A172 (cell line): ENCODE results near the gene ADGRG4. TPM values are rescaled to one million over a fixed set of nuclear protein-coding genes. Genes with fewer than 3 reads are reported as not detected.
"Not testable (repeated sequence)": the region's sequence is repeated elsewhere in the genome, so short reads cannot be mapped to it uniquely, and the experiment has no call there.

ENCODE experiments used
- DNase-seq: peaks from one replicate; pipeline ENCODE4 v3.0.0-alpha.2; 2015; ENCODE audit warnings: low spot score
- total RNA-seq: library from RNA; depleted of rRNA; stranded (reverse); fragments of >200 nt; shearing (Covaris generic); gene quantifications from 2 replicates; pipeline ENCODE4 v1.2.3, GENCODE V29; 2014

The ADGRG4 gene
- total RNA-seq, 1 experiment from 2014 or later, result not detected

DNA sequence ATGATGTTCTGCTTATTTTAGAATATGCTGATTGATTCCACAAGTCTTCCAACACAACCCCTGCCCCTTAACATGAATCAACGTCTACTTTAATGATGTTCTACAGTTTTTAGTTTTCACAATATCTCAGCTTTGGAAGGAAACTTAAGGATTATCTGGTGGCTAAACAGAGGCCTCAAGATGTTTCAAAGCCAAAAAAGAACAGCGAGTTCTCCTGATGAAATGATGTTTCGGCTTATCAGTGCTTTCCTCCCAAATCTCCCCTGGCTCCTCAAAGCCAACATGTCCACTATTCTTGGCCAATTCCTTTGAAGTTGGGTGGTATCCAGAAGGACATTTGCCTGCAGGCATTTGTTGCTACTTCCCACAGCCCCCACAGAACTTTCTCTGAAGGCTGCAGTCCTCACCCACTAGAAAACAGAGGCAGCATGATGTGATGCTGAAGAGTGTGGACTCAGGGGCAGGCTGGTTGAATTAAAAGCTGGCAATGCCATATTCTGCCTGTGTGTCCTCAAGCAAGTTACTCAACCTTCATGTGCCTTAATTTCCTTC is 87.3 kb downstream of the ADGRG4 start:
- DNase-seq, result no peak

DNA sequence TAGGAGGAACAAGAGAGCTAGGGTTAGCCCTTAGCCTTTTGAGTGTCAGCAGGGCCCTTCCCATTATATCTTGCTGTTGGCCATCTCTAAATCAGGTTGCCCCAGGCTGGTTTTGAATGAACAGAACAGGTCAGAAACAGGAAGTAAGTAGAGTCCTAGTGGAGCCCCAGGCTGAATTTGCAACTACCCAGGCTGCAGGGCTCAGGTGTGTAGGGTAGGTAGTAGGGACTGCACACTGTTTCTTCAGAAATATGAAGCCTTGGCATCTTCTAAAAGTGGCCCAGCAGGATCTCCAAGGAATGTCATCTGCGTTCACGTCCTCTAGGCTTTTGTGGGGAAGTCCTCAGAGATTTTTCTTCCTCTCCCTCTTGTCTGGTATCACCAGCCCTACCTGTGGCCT is 90.2 kb downstream of the ADGRG4 start:
- no peak for DNase-seq

DNA sequence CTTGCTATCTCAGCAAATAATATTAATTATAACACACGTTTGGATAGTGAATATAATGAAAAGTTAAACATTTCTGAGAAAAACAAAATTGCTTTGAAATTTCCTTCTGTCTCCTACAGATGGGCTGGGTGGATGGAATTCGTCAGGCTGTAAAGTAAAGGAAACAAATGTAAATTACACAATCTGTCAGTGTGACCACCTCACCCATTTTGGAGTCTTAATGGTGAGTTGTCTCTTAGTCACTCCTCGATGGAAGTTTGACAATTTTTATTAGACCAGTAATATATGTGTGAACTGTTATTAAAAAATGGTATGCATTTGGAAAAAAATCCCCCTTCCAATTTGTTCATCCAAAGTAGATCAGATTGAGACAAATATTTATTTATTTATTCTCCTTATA is 94.5 kb downstream of the ADGRG4 start:
- peak; percentile 19 for DNase-seq

DNA sequence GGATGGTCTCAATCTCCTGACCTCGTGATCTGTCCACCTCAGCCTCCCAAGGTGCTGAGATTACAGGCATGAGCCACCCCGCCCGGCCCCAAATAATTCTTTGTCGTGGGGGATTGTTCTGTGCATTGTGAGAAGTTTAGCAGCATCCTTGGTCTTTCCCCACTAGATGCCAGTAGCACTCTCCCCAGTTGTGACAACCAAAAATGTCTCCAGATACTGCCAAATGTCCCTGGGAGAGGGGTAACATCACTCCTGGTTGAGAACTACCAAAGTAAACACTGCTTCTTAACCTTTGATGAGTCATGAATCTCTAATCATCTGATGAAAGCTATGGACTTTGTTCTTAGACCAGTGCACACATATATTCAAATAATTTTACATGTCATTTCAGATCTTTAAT is 96.2 kb downstream of the ADGRG4 start:
- peak; percentile 1 for DNase-seq

DNA sequence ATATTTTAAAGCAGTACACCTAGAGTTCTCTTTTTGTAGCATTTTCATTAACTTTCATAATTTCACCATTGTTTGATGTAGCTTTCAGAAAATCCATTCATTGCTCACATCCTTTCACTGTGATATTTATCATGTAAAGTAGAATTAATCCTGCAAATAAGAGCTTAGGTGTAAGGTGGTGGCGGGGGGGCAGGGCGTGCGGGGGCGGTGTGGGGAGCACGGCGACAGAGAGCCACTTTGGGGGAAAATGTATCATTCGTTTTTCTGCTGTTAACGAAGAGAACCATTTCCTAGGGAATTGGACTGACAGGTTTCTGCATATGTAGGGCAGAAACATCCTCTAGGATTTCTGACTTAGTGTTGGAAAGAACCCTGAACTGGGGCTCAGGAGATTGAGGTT is 104.4 kb downstream of the ADGRG4 start:
- DNase-seq, result no peak

DNA sequence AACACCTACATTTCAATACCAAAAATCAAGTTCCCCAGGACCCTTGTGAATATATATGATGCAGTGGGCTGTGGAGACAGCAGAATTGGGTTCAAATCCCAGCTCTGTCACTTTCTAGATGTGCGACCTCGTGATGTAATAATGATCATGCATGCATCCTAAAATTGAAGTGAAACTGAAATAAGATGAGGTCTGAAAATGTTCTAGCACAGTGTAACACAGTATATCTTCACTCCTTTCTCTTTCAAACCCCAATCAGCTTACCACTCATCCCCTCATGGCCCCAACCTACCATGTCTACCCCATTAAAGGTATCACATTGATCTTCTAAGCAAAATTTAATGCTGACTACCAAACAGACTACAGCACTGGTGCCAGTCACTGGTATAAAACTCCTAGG is 117.0 kb downstream of the ADGRG4 start:
- DNase-seq, result no peak

DNA sequence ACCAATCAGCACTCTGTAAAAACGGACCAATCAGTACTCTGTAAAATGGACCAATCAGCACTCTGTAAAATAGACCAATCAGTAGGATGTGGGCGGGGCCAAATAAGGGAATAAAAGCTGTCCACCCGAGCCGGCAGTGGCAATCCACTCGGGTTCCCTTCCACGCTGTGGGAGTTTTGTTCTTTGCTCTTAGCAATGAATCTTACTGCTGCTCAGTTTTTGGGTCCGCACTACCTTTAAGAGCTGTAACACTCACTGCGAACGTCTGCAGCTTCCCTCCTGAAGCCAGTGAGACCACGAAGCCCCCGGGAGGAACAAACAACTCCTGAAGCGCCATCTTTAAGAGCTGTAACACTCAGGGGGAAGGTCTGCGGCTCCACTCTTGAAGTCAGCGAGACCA is 120.6 kb downstream of the ADGRG4 start:
- DNase-seq, result no peak

DNA sequence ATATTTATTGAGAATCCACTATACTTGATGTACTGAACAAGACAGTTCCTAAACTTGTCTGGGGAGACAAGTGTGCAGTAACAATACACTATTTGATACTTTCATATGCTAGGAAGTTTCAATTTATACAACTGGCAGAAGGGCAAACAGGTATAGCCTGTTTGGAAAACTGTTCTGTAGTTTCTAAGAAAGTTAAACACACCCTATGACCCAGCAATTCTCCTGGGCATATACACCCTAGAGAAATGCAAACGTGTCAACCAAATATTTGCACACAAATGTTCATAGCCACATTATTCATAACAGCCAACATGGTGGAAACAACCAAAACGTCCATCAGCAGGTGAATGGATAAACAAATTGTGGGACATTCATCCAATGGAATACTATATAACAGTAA is 123.0 kb downstream of the ADGRG4 start:
- DNase-seq, result no peak

DNA sequence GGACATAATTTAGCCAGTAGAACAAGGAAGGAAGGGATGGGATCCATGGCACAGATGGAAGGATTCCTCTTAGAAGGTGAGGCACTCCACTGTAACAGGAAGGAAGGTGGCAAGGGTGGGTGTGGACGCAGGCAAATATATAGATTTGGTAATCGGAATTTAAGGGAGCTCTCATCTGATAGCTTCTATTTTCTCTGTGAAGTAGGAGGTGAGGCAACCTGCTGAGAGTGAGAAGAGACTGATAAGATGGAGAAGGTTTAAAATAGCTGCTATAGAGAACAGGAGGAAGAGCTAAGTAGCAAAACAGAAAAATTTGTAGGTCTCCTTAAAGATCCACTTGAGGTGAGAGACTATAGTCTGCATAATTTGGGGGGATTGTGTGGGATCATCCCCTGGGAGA is 125.2 kb downstream of the ADGRG4 start:
- no peak for DNase-seq

DNA sequence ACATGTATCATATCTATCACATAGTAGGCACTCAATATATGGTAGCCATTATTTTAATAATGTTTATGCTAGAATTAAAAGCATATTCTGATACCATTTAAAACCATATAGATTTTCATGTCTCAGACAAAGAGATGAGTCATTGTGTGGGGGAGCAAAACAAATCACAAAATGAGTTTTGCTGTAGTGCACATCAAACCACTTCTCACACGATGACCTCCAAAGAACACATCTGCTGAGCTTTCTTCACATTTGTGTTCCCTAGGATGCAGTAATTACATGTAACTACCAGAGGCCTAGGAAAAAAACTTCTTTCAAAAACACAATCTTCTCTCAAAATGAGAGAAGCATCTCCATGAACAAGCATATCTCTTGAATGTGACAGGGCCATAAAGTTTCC is 130.9 kb downstream of the ADGRG4 start:
- DNase-seq, result no peak

DNA sequence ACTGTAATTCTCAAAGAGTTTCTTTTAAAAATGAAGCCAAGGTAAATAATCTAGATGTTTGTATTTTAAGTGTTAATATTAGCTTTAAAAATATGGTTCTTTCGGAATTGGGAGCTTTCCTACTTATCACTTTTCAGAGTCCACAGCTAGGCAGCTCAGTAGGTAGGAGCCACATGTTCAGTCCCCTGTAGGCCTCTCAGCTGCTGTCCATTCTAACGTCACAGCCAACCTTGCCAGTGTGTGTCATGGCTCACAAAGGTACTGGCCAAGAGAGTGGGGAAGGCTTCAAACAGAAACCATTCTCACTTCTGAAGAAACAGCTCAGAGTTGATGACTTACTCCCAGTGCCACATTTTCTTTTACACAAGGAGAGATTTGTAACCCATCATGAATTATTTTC is 137.0 kb downstream of the ADGRG4 start:
- DNase-seq, result no peak

DNA sequence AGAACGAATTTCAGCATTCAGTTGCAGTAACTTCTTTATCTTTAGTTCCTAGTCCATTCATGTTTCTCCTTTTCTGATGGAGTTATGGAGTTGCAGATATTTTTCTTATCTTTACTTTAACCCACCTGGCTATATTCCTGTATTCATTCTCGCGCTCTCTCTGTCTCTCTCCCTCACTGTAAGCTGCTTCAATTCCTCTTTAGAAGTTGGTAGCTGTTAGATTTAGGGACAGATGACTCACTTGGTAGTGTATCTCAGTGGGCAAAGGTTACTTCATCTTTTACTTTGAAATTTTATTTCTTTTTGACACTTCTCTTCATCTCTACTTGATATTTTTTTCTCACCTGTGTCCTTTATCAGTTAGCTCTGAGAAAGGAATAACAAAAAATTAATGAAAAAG is 137.4 kb downstream of the ADGRG4 start:
- DNase-seq, result no peak

DNA sequence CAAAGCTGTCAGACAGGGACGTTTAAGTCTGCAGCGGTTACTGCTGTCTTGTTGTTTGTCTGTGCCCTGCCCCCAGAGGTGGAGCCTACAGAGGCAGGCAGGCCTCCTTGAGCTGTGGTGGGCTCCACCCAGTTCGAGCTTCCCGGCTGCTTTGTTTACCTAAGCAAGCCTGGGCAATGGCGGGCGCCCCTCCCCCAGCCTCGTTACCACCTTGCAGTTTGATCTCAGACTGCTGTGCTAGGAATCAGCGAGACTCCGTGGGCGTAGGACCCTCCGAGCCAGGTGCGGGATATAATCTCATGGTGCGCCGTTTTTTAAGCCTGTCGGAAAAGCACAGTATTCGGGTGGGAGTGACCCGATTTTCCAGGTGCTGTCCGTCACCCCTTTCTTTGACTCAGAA is 144.9 kb downstream of the ADGRG4 start:
- DNase-seq, result not testable (repeated sequence)

DNA sequence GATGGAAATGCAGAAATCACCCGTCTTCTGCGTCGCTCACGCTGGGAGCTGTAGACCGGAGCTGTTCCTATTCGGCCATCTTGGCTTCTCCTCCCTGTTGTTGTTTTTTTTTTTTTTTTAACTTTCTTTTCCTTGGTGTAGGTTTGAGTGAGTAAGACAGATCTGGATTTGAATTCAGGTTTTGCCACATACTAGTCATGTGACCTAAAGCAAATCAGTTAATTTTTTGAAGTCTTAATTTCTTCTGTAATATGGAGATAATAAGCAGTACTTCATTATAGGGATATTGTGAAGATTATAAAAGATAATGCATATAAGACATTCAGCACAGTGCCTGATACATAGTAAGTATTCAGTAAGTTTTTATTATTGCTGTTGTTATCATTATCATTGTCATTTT is 145.4 kb downstream of the ADGRG4 start:
- DNase-seq, result no peak

DNA sequence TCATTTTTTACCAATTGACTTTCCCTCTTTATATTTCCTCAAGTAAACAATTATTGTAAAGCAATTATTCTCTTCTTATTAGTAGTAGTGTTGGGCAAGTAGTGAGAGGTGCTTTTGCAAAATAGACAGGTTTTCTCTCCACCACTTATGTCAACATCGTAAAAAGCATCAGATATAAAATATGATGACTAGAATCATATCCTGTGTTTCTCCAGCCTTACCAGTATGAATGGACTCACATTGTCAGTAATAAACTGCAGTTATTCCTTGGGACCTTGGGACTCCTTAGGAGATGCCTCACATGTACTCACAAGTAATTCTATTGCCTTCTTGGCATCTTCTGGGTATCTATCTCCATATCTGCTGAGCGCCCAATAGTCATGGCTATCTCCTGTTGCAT is 146.5 kb downstream of the ADGRG4 start:
- no peak for DNase-seq

DNA sequence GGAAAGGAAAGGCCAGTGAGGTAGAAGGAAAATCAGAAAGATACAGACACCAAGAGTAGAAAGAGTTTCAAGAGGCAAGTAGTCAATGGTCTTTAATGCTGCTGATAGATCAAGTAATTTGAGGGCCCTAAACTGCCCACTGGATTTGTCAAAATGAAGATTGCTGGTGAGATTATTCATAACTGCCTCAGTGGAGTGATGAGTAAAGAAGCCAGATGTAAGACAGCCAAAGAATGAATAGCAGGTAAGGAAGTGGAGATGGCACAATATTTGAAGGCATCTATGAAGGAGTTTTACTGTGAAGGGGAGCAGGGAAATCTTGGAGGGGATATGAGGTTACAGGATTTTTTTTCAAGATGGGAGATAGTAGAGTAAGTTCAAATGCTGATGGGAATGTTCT is 147.2 kb downstream of the ADGRG4 start:
- DNase-seq, result no peak

DNA sequence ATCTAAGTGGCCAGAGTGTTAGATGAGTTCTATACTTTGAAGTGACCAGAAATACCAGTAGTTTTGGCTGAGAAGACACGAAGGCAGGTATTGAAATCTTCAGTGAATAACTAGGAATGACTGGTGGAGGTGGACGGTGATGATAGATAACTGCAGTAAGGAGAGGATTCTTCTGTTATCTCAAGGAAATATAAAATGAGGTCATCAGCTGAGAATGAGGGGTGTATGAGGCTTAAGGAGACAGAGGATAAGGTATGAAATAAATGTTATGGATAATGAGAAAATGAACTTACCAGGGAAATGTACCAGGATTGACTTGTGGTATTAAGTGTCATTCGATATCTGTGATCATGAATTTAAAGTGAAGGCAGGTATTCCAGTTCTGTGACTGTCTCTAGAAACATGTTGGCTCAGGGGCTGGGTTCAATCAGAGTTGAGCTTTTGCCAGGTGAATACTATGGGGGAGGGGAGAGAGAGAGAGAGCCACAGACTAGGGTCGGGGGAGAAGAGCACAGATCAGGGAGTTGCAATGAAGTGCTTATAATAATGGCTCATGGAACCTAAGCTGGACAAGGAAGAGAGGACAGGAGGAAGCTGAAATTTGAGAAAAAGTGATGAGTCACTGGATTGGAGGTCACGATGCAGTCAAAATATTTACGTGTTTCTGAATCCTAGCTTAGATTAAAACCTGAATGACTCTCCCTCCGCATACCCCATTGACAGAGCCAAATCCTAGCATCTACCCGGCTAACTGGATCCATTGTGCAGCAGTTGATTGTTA is 149.5 kb downstream of the ADGRG4 start:
- DNase-seq, result no peak

DNA sequence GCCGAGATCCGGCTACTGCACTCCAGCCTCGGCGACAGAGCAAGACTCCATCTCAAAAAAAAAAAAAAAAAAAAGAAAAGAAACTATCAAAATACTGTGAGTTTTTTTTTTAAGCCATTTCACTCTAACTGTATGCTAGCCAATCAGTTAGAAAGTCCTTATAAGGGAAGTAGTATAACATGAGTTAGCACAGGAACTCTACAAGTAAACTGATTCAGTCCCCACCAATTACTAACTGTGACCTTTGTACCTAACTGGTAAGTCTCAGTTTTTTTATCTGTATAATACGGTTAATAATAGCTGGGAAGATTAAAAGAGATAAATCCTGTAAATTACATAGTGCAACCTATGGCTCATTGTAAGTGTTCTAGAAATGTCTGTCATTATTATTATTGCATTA is 151.9 kb downstream of the ADGRG4 start:
- no peak for DNase-seq

DNA sequence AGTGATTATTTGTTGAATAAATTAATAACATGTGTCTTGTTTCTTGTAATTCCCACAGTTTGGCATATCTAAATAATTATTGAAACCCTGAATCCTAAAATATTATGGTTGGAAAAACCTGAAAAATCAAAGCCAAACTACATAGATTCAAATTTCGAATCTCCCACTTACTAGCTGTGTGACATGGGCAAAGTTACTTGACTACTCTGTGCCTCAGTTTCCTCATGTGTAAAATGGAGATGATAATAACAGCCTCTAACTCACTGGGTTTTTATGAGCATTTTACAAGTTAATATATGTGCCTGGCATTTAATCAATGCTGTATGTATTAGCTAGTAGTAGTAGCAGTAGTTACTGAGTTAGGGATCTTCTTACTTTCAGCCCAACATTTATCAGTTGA is 152.4 kb downstream of the ADGRG4 start:
- no peak for DNase-seq

DNA sequence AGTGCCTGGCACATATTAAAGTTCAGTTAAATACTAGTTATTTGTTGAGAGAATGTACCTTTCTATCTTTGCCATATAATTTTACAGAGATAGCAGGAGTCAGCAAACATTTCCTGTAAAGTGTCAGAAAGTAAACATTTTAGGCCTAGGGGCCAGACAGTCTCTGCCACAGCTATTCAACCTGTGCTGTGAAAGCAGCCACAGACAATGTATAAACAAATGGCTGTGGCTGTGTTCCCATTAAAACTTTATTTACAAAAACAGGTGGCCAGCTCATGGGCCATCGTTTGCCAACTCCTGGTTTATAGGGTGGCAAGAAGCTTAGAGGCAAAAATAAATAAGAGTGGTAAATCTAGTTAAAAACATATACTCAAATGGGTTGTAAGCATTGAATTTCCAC is 153.0 kb downstream of the ADGRG4 start:
- DNase-seq, result no peak

DNA sequence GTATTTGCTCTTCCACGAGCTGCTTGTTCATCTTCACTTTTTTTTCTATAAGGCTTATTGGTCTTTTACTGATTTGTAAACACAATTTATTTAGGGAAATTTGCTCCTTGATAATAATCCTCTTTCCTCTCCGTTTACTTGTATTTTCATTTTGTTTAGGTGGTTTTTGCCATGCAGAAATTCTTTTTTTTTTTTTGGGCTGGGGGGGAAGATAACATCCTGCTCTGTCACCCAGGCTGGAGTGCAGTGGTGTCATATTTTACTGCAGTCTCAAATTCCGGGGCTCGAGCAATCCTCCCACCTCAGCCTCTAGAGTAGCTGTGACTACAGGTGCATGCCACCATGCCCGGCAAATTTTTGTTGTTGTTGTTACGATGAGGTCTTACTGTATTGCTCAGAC is 155.4 kb downstream of the ADGRG4 start:
- DNase-seq, result no peak

DNA sequence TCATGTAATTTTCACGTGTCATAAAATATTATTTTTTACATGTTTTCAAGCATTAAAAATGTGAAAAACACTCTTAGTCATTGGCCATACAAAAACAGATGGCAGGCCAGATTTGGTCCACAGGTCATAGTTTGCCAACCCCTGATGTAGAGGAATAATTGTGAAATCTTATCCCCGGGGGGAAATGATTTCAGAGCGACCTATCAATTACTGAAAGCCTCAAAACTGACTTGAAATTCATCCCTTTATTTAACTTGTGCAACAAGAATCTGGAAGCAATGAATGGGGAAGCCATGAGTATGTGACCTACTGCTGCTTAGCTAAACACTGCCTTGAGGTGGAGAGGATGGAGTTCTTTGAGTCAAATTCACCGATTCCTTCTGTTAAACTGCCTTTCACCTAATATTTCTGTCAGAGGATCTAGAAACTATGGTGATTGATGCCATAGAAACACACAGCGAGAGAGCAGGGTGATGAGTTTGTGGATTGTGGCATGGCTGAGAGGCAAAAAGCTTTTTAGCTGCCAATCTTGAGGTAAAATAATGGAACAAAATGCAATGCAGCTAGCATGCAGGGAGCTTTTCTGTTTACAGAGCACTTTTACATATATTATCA is 156.6 kb downstream of the ADGRG4 start:
- no peak for DNase-seq

DNA sequence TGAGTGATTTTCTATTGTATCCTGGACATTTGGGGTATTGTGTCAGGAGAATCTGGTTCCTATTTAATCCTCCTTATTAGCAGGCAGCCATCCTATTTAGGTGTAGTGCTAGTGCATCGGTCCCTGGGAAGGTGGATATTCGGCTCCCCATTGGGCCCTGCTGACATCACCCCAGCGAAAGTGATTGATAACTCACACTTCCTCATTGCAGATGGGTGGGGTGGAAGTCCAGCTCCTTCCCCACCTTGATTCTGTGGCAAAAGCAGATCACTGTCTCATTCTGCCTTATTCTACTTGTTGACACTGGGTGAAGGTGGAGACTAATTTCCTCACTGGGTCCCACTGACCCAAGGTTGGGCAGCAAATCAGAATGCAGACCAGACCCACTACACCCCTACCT is 163.8 kb downstream of the ADGRG4 start:
- DNase-seq, result no peak
